Measurements from ENCODE around the gene VSTM1. TPM values are rescaled to one million over a fixed set of nuclear protein-coding genes. Genes with fewer than 3 reads are reported as not detected.
A peak's percentile ranks its signal among the peaks of the same experiment; 100 is the strongest.

VSTM1 gene
- total and polyA plus RNA-seq, 2 of the 4 experiments (the other 2 are of a cell fraction), result not detected

GRCh38 chr19:54021932-54022331 lies 41.8 kb downstream of the VSTM1 start:
- Histone ChIP-seq H2AK9ac (replicated peaks; ENCODE audit: low read depth, low read length, poor library complexity) (no peak overlapping the region), H3K4me2 (ENCODE audit: low read depth, low read length) (no peak overlapping the region), H3K36me3 (ENCODE audit: control insufficient read depth, insufficient read depth, low read length) (no peaks in the 10 kb centered on the region), H2BK20ac (ENCODE audit: low read depth, low read length) (peak overlapping the region; percentile 38; the same call in 1 of the 2 replicates), H2BK120ac (ENCODE audit: low read depth, low read length) (peak overlapping the region; percentile 8; the same call in 1 of the 2 replicates), H3K9me1 (ENCODE audit: insufficient read depth, low read length) (no peaks in the 10 kb centered on the region), H2AFZ (replicated peaks; ENCODE audit: low read length, poor library complexity) (no peak overlapping the region), H3K14ac (replicated peaks; ENCODE audit: low read depth, low read length) (no peak overlapping the region), H3K56ac (ENCODE audit: extremely low read depth, insufficient read depth, low read length) (no peak overlapping the region), H2BK5ac (ENCODE audit: low read depth, low read length, poor library complexity, severe bottlenecking) (no peak overlapping the region), H4K8ac (ENCODE audit: low read depth in 2 of 2, low read length in 2 of 2) (no peak overlapping the region), H4K91ac (ENCODE audit: insufficient read depth, low read depth, low read length) (0 out of 2 replicates have a peak overlapping the region, but pooled peaks have one; percentile 20), H3K9me3 (ENCODE audit: control insufficient read depth, insufficient read depth, low read length) (peaks cover 3% of the 10 kb centered on the region; the same call in 1 of the 2 replicates), H3K27me3 (ENCODE audit: control insufficient read depth, insufficient read depth, low read length) (no peaks in the 10 kb centered on the region), H3K4me1 (ENCODE audit: control insufficient read depth, insufficient read depth, low read length) (no peaks in the 10 kb centered on the region), H2AK5ac (ENCODE audit: low read depth, low read length) (peak overlapping the region; percentile 5; the same call in 1 of the 2 replicates), H3K9ac (ENCODE audit: low read depth, low read length) (no peak overlapping the region), H4K20me1 (ENCODE audit: insufficient read depth, low read length) (no peaks in the 10 kb centered on the region; the same call in 1 of the 2 replicates), H3K4ac (ENCODE audit: low read depth, low read length) (no peak overlapping the region; the same call in 1 of the 2 replicates), H3K18ac (ENCODE audit: low read depth, low read length) (no peak overlapping the region), H3K4me3 (ENCODE audit: insufficient read depth, low read depth, low read length) (no peak overlapping the region), H2BK15ac (ENCODE audit: low read depth, low read length) (no peak overlapping the region), H3K27ac (ENCODE audit: insufficient read depth, low read length) (no peak overlapping the region), H4K5ac (ENCODE audit: low read depth, low read length) (no peak overlapping the region), H3K23ac (ENCODE audit: low read depth, low read length) (no peak overlapping the region), H3K79me1 (ENCODE audit: low read depth in 1 of 2, low read length in 2 of 2) (no peaks in the 10 kb centered on the region)
- dilution Hi-C loops (cut with HindIII; ENCODE audit: low sequenced_read_pairs, unreplicated experiment), result no loop called here
- no TSS peak for BruUV-seq (replicated peaks)
- in situ Hi-C loops (cut with MboI; ENCODE audit: low sequenced_read_pairs), result loop anchor here (10.0 kb wide), 1 partner anchor 137 kb away; the partner anchor contains the start of gene PRKCG
- DNase-seq, result no peak
- no peak for ATAC-seq (ENCODE audit: low read depth)
- TF ChIP-seq USF2 (IDR thresholded peaks at IDR 0.05; ENCODE audit: low read depth, low read length) (no peak), POLR2A (IDR thresholded peaks at IDR 0.05; ENCODE audit: low read depth, low read length) (no peak)
- ChIA-PET POLR2A (ENCODE audit: unreplicated experiment) (no interaction called here), CTCF (no interaction called here)
- intact Hi-C loops (cut with micrococcal nuclease), result loop anchor here (10.0 kb wide), 1 partner anchor 827 kb away; the partner anchor contains the start of gene ZNF665
- WGBS, 2 experiments (ENCODE audit: extremely low coverage in 2 of 2, insufficient read length in 1 of 2), result 80% methylated on average over 6 of the region's 13 CpGs; no CpG with 5 or more reads in 1 of the 2 experiments
